Fibroblast of lung (primary cell): ENCODE data around the gene ALG8.

Experiments used
- CTCF ChIP-seq, 2 donors: IDR thresholded peaks in 1 of 2; conservative IDR thresholded peaks in 1 of 2; 1 replicate in 1 of 2; 2 replicates in 1 of 2; pipeline ENCODE4 v1.5.1; 2011 to 2012; ENCODE audit warnings: low read length in 2 of 2, control low read depth in 1 of 2, inconsistent platforms in 1 of 2, low read depth in 1 of 2, mild to moderate bottlenecking in 1 of 2
- EZH2 ChIP-seq: IDR thresholded peaks from 2 replicates; pipeline ENCODE4 v1.5.1; 2012; ENCODE audit warnings: low read length, control low read depth, mild to moderate bottlenecking; ENCODE audit errors: missing control alignments

- no peak for TF ChIP-seq CTCF (conservative IDR thresholded peaks at IDR 0.05 in 1 of 2, IDR thresholded peaks at IDR 0.05 in 1 of 2; ENCODE audit: low read depth in 1 of 2, low read length in 2 of 2)
- no peak for TF ChIP-seq EZH2
Observed at GRCh38 chr11:78164471-78164870, 25.0 kb upstream of the ALG8 start.
